ENCODE measurements around the gene S100A5. TPM values are rescaled to one million over a fixed set of nuclear protein-coding genes. Genes with fewer than 3 reads are reported as not detected.
A peak's percentile ranks its signal among the peaks of the same experiment; 100 is the strongest.

S100A5 gene
- total RNA-seq, 1 experiment from 2014 or later: 6.0 TPM

DNA sequence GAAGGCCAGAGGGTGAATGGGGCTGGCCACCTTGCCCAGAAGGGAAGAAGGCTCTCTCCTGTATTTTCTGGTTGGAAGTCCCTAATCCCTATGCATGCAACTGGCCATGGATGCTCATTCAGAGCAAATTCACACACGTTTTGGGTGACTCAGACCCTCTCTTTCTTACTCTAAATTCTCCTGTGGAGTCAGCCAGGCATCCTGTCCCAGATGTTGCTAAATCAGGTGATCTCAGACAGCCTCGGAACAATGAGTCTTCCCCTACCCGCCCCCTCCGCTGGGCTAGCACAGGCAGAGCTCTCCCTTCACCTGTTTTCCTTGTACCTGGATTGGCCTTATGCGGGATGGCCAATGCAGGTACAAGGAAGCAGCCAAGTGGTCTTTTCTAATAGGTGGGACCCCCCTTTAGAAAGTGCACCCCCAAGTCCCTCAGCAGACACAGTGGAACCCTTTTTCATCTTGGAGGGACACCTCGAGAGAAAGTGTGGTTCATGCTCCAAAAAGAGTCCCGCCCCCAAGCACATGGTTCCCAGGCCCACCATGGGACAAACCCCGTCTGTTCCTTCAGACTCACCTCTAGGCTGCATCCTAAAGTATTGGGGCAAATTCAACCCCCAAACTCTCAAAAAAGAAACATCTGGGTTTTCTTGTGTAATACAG lies 13.6 kb downstream of the S100A5 start:
- ATAC-seq: 0 out of 2 replicates have a peak, but pooled peaks have one; percentile 30
- ChIA-PET POLR2A (interaction anchor here (1.4 to 2.8 kb wide), 2 partner anchors 8 to 100 kb away, joined by 6 to 10 read pairs; partner anchors contain the start of genes S100A13 and S100A6), CTCF (no interaction called here), RAD21 (ENCODE audit: low non-redundant PET in 1 of 2, low total read pairs in 2 of 2, uncharacterized antibody in 2 of 2, unreplicated experiment in 2 of 2) (no interaction called here)
- no peak for TF ChIP-seq EGR1 (IDR thresholded peaks at IDR 0.05; ENCODE audit: low read depth)
- TF ChIP-seq ZFX (IDR thresholded peaks at IDR 0.05): no peak
- TF ChIP-seq POLR2AphosphoS5 (IDR thresholded peaks at IDR 0.05; ENCODE audit: low read depth, low read length): no peak
- TF ChIP-seq CBX3 (IDR thresholded peaks at IDR 0.05; ENCODE audit: low read depth): no peak
- TF ChIP-seq RAD21 (IDR thresholded peaks at IDR 0.05; ENCODE audit: low read depth): no peak
- TF ChIP-seq, protein P1, sequence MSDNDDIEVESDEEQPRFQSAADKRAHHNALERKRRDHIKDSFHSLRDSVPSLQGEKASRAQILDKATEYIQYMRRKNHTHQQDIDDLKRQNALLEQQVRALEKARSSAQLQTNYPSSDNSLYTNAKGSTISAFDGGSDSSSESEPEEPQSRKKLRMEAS (IDR thresholded peaks at IDR 0.05): no peak
- no peak for TF ChIP-seq ELF1 (IDR thresholded peaks at IDR 0.05; ENCODE audit: borderline replicate concordance, low read depth)
- TF ChIP-seq SIN3A (IDR thresholded peaks at IDR 0.05; ENCODE audit: low read depth): no peak
- TF ChIP-seq YY1 (IDR thresholded peaks at IDR 0.05; ENCODE audit: extremely low read depth, insufficient replicate concordance, low read depth, low read length): no peak
- no peak for TF ChIP-seq SP1 (IDR thresholded peaks at IDR 0.05; ENCODE audit: low read depth)
- TF ChIP-seq, protein P2, sequence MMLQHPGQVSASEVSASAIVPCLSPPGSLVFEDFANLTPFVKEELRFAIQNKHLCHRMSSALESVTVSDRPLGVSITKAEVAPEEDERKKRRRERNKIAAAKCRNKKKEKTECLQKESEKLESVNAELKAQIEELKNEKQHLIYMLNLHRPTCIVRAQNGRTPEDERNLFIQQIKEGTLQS (IDR thresholded peaks at IDR 0.05): no peak
- no peak for TF ChIP-seq TCF7L2 (IDR thresholded peaks at IDR 0.05; ENCODE audit: borderline replicate concordance, extremely low read depth, insufficient read depth, insufficient read length)
- TF ChIP-seq JUND (IDR thresholded peaks at IDR 0.05): no peak
- peaks cover 26 to 34% of the 10 kb centered on the region in 2 experiments for H3K4me1 ChIP-seq (ENCODE audit: control insufficient read depth in 1 of 2, insufficient read depth in 2 of 2, low read length in 2 of 2)
- peak overlapping the region; percentile 38 for H3K27ac ChIP-seq (ENCODE audit: low read depth, low read length)
- no peak for DNase-seq (ENCODE audit: low read depth, low spot score)
- 0 out of 2 replicates have a peak overlapping the region, but pooled peaks have one; percentile 8 for H3K4me2 ChIP-seq (ENCODE audit: low read length)
- no peaks in the 10 kb centered on the region for H3K36me3 ChIP-seq (ENCODE audit: control insufficient read depth in 1 of 2, insufficient read depth in 2 of 2, low read length in 2 of 2)
- intact Hi-C loops (cut with micrococcal nuclease): no loop called here
- no peaks in the 10 kb centered on the region for H3K27me3 ChIP-seq (ENCODE audit: insufficient read depth, low read length)
- BruUV-seq (replicated peaks): no TSS peak
- H4K20me1 ChIP-seq (ENCODE audit: insufficient read depth): no peaks in the 10 kb centered on the region
- H3K4me3 ChIP-seq (replicated peaks in 1 of 2; ENCODE audit: low read depth in 1 of 2, low read length in 2 of 2): no peak overlapping the region
- H2AFZ ChIP-seq (ENCODE audit: low read depth, low read length, poor library complexity, severe bottlenecking): no peak overlapping the region
- H3K9me3 ChIP-seq (ENCODE audit: control insufficient read depth in 1 of 2, insufficient read depth in 1 of 2, low read depth in 1 of 2, low read length in 2 of 2): no peaks in the 10 kb centered on the region
- no peak overlapping the region for H3K9ac ChIP-seq (ENCODE audit: low read length)
- no peaks in the 10 kb centered on the region for H3K79me2 ChIP-seq (ENCODE audit: insufficient read depth, low read length)
- no peaks in the 10 kb centered on the region for H3K9me2 ChIP-seq (ENCODE audit: insufficient read depth)
